ENCODE data around the gene NPHS1.

The NPHS1 gene

DNA sequence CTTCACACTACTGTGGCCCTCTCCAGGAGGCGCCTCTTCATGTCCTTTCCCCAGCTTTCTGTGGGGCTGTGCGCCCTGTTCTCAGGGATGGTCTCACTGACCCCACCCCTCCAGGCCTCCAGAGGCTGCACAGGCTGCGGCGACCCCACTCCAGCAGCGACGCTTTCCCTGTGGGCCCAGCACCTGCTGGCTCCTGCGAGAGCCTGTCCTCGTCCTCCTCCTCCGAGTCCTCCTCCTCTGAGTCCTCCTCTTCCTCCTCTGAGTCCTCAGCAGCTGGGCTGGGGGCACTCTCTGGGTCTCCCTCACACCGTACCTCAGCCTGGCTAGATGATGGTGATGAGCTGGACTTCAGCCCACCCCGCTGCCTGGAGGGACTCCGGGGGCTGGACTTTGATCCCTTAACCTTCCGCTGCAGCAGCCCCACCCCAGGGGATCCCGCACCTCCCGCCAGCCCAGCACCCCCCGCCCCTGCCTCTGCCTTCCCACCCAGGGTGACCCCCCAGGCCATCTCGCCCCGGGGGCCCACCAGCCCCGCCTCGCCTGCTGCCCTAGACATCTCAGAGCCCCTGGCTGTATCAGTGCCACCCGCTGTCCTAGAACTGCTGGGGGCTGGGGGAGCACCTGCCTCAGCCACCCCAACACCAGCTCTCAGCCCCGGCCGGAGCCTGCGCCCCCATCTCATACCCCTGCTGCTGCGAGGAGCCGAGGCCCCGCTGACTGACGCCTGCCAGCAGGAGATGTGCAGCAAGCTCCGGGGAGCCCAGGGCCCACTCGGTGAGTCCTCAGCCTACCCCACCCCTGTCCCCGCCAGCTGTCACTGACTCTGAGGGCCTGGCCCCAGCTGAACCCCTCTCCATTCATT, 65.8 kb downstream of the NPHS1 start:
- DNase-seq: no peak

DNA sequence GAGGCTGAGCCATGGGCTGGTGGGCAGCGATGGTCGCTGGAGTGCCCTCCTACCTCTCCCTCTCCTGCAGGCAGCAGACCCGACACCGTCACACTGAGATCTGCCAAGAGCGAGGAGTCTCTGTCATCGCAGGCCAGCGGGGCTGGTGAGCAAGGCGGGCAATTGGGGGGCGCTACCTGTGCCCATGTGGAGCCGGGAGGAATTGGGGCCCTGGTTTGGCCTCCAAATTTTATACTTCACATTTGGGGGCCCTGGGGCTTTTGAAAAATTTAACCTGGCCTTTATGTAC, 67.0 kb downstream of the NPHS1 start:
- DNase-seq: no peak

DNA sequence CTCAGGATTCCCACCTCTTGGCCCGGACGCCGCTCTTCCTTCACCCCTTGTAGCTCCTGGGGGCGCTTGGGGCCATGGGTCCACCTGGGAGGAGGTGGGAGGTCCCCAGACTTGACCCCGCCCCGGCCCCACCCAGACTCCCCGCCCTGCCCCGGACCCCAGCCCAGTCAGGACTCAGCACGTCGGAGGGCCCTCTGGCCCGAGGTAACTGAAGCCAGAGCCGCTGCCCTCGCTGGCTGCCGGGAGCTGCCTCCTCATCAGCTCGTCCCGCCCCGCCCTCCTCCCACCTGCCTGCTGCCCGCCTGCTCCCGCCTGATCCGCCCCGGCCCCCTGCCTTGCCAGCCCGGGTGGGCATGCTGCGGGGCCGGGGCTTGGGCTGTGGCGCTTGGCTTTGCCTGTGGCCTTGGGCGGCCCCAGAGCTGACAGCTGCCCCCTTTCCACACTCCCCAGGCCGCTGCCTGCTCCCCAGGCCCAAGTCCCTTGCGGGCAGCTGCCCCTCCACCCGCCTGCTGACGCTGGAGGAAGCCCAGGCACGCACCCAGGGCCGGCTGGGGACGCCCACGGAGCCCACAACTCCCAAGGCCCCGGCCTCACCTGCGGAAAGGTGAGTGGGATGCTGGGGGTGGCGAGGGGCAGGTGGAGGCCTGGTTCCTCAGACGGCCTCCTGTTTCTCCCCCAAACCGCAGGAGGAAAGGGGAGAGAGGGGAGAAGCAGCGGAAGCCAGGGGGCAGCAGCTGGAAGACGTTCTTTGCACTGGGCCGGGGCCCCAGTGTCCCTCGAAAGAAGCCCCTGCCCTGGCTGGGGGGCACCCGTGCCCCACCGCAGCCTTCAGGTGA, 67.6 kb downstream of the NPHS1 start:
- DNase-seq: no peak

DNA sequence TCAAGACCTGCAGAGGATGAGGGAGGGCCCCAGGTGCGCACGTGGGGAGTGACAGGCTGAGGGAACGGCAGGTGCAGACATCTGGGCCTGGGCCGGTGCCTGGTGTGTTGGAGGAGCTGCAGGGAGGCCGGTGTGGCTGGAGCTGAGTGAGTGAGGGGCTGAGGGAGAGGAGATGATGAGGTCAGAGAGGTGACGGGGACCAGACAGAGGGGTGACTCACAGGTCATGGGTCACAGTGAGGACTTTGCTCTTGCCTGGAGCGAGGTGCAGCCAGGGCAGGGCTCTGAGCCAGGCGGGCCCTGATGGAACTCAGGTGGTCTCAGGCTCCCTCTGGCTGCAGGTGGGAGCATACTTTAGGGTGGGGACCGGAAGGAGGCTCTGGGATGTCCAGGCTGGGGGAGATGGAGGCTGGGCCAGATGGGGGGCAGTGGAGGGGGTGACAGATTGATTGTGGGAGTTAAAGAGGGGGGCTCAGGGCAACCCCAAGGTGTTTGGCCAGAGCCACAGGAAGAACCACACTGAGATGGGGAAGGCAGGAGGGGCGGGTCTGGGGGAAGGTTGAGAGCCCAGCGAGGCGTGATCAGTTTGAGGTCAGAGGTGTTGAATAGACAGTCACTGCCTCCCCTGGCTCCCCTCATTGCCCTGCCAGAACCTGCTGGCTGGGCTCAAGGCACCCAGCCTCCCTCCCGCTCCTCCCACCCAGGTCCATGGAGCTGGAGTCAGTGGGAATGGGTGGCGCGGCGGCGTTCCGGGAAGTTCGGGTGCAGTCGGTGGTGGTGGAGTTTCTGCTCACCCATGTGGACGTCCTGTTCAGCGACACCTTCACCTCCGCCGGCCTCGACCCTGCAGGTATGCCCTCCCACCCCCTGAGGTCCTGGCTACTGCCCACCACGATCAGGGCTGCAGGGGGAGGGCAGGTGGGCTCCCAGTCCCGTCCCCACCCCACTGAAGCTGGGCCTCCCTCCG, 68.6 kb downstream of the NPHS1 start:
- DNase-seq: no peak

DNA sequence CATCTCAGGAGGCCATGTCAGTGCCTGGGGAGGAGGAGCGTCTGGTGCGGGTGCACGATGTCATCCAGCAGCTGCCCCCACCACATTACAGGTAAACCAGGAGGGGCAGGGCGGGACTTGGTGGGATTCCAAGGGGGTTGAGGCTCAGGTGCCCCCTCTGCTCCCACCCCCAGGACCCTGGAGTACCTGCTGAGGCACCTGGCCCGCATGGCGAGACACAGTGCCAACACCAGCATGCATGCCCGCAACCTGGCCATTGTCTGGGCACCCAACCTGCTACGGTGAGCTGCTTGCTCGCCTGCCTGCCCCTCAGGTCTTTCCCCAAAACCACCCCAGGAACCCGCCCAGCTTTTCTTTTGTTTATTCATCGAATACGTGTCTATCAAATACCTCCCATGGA, 69.7 kb downstream of the NPHS1 start:
- no peak for DNase-seq

DNA sequence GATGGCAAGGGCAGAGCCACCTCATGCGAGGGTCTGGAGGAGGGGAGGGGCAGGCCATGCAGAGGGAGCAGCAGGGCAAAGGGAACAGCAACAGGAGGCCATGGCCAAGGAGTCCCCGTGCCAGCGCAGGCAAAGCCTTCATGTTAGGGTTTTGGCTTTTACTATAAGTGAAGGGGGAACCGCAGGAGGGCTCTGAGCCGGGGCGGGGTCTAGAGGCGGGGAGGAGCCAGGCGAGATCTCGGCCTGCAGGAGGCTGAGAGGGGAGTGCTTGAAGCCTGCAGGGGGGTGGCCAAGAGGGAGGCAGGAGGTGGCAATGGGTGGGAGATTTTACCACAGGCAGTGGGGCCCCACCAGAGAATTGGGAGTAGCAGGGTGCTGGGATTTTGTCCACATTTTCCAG, 70.7 kb downstream of the NPHS1 start:
- no peak for DNase-seq

DNA sequence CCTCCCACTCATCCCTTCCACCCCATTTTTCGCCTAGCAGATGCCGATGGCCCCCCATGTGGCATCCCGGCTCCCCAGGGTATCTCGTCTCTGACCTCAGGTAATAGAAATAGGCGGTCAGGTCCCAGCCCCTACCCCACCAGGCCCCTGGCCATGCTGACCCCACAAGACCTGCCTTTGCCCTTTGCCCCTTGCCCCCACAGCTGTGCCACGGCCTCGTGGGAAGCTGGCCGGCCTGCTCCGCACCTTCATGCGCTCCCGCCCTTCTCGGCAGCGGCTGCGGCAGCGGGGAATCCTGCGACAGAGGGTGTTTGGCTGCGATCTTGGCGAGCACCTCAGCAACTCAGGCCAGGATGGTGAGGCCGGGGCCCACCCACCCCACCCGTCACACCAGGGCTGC, 71.6 kb downstream of the NPHS1 start:
- DNase-seq: no peak

DNA sequence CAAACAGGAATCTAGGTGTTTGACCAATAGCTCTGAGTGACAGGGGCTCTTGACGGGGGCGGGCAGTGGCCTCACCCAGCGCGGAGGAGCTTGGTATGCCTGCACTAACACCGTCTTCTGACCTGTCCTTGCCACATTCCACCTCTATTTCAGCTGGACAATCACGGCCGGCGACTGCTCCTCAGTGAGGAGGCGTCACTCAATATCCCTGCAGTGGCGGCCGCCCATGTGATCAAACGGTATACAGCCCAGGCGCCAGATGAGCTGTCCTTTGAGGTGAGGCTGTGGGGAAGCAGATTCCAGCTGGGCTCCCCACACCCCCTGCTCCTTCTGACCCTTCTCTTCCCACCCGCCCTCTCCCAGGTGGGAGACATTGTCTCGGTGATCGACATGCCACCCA, 72.2 kb downstream of the NPHS1 start:
- DNase-seq: no peak

DNA sequence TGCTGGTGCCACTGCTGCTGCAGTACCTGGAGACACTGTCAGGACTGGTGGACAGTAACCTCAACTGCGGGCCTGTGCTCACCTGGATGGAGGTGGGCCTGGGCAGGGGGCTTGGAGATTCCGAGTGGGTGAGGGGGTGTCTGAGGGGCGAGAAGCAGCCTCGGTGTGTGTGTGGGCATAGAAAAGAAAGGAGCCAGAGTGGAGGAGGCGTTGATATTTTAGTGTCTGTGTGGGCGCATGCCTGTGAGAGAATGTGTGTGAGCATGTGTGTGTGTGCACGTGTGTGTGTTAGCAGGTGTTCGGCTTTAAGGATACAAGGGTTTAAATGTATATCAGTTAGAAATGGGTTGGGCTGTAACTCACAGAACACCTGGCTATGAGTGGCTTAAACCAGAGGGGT, 73.3 kb downstream of the NPHS1 start:
- no peak for DNase-seq

DNA sequence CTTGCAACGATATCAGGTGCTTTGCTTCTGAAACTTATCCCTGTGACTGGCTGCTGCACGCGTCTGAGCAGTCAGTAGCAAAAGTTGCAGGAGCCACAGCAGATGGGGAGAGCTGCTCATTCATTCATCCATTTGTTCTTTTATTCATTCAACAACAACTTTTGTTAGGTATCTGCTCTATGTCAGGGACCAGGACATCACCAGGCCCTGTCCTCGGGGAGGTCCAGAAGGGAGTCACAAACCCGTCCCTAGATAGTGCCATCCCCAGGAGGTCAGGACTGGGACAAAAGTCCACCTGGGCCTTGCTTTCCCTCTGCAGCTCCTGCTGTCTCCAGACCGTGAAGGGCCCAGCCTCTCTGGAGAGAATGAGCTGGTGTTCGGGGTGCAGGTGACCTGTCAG, 74.3 kb downstream of the NPHS1 start:
- no peak for DNase-seq

DNA sequence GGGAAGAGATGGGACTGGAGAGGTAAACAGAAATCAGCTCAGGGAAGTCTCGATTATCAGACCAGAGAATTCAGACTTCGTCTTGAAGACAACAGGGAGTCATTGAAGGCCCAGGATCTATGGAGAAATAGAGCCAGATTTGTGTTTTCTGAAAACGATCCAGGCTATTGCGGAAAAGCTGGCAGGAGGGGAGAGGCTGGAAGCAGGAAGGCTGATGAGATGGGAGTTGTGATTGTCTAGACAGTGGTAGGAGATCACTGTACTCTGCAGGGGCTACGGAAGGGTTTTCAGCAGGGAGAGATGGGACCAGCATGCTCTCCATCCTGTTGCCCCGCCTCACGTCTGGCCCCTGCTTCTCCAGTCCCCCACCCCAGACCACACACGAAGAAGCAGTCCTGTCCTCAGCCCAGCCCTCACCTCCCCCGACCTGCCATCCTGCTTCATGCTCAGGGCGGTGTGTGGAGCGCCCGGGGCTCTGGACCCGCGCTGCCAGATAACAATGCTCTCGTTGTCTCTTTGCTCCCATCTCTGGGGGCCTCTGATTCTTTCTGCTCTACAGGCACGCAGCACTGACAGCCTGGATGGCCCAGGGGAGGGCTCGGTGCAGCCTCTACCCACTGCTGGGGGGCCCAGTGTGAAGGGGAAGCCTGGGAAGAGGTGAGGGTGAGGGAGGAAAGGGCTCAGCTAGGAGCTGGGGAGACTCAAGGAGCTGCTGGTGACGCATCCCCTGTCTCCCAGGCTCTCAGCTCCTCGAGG, 75.0 kb downstream of the NPHS1 start:
- DNase-seq: no peak

DNA sequence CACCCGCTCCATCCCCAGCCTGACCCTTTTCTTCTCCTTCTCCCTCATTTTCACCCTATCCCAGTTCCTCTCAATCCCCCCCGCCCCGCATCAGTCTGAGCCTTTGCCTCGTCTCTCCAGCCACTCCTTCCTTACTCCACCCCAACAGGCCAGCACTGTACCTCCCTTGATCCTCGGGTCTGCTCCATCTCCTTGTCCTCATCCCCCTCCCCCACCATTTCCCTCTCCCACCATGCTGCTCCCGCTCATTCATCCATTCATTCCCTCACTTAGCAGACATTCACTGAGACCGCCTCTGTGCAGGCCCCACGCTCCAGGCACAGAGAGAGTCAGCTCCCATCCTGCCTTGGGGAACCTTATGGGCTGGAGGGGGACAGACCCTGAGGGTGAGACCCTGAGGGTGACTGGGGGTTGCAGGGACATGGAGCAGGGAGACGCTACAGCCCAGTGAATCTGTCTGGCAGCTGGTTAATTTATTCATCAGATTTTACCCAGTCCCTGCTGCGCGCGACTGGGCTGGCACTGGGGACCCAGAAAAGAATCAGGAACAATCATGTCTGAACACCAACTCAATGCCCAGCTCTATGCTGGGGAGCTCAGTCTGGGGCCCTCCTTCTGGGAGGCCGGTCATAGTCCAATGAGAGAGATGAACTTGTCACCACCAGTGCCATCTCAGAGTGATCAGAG, 76.1 kb downstream of the NPHS1 start:
- DNase-seq: no peak

All from COR-L47 (cell line).